ENCODE measurements around the gene MAP2. TPM values are rescaled to one million over a fixed set of nuclear protein-coding genes. Genes with fewer than 3 reads are reported as not detected.

MAP2 gene
- total RNA-seq, 1 donor from 2014 or later: 119 TPM

DNA sequence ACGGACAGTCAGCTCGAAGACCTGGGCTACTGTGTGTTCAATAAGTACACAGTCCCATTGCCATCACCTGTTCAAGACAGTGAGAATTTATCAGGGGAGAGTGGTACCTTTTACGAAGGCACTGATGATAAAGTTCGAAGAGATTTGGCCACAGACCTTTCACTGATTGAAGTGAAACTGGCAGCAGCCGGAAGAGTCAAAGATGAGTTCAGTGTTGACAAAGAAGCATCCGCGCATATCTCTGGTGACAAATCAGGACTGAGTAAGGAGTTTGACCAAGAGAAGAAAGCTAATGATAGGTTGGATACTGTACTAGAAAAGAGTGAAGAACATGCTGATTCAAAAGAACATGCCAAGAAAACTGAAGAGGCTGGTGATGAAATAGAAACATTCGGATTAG, 270.9 kb downstream of the MAP2 start:
- Mint-ChIP-seq H3K27ac (ENCODE audit: unreplicated experiment) (no peak overlapping the region), H3K36me3 (ENCODE audit: low read depth) (peaks cover 54% of the 10 kb centered on the region), H3K4me3 (peak overlapping the region; percentile 10), H3K4me1 (peaks cover 27% of the 10 kb centered on the region), H3K27me3 (ENCODE audit: low read depth) (no peaks in the 10 kb centered on the region), H3K9me3 (peaks cover 22% of the 10 kb centered on the region)
- TF ChIP-seq, protein P1, sequence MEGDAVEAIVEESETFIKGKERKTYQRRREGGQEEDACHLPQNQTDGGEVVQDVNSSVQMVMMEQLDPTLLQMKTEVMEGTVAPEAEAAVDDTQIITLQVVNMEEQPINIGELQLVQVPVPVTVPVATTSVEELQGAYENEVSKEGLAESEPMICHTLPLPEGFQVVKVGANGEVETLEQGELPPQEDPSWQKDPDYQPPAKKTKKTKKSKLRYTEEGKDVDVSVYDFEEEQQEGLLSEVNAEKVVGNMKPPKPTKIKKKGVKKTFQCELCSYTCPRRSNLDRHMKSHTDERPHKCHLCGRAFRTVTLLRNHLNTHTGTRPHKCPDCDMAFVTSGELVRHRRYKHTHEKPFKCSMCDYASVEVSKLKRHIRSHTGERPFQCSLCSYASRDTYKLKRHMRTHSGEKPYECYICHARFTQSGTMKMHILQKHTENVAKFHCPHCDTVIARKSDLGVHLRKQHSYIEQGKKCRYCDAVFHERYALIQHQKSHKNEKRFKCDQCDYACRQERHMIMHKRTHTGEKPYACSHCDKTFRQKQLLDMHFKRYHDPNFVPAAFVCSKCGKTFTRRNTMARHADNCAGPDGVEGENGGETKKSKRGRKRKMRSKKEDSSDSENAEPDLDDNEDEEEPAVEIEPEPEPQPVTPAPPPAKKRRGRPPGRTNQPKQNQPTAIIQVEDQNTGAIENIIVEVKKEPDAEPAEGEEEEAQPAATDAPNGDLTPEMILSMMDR (conservative IDR thresholded peaks at IDR 0.05): no peak
- no peak for DNase-seq (ENCODE audit: low read depth, low spot score)

DNA sequence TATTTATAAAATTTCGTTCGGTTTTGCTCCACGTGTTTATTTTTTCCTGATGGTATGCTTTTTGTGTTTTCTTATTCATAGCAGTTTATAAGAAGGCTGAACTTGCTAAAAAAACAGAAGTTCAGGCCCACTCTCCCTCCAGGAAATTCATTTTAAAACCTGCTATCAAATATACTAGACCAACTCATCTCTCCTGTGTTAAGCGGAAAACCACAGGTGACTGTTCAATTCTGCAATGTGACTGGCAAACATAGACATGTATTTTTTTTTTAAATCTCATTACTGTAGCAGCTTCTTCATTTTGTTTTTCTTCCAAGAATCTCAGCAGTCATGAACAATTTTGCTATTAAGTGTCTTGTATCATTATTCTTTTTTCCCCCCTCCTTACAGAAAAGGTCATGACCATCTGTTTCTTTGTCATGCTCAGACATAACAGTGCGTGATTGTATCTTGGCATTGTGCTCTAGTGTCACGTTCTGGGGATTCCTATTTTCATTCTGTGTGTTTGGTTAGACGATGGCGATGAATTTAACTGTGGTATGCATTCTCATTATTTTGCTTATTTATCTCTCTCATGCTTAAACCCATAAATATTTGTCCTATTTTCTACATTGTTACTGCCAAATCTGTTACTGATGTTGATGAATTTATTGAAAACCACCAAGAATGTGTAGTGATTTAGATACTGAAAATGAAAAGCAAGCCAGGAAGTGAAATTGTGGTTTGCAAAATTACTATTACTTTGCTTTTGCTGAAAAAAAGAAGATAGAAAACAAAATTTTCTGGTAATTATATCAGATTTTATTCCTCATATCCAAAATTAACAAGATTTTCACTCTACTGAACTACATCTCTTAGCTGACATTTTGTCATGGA, 273.2 kb downstream of the MAP2 start:
- Mint-ChIP-seq H3K36me3 (ENCODE audit: low read depth) (peaks cover 44% of the 10 kb centered on the region), H3K9me3 (peaks cover 20% of the 10 kb centered on the region), H3K4me1 (peaks cover 22% of the 10 kb centered on the region), H3K27me3 (ENCODE audit: low read depth) (no peaks in the 10 kb centered on the region), H3K4me3 (peak overlapping the region; percentile 0), H3K27ac (ENCODE audit: unreplicated experiment) (no peak overlapping the region)
- TF ChIP-seq, protein P1 (conservative IDR thresholded peaks at IDR 0.05): no peak
- DNase-seq (ENCODE audit: low read depth, low spot score): no peak

DNA sequence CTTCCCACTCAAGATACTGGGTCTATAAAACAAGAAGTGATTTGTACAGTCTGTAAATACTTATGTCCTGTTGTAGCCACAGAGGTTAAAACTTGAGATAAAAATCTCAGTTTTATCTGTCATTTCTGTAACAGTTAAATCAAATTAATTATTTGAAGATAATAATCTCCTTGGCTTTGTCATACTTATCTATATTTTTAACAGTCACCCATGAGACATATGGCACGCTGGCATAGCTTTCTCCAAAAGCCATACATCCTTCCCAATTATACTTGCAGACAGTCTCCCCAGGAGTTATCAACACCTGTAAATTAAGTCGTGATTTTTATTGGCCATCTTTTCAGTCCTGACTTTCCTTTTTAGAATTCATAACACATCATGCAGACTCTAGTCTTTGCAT, 278.9 kb downstream of the MAP2 start:
- DNase-seq (ENCODE audit: low read depth, low spot score): no peak
- Mint-ChIP-seq H3K9me3 (no peaks in the 10 kb centered on the region), H3K27ac (ENCODE audit: unreplicated experiment) (no peak overlapping the region), H3K4me1 (peaks cover 3% of the 10 kb centered on the region), H3K36me3 (ENCODE audit: low read depth) (peaks cover 13% of the 10 kb centered on the region), H3K4me3 (no peak overlapping the region), H3K27me3 (ENCODE audit: low read depth) (no peaks in the 10 kb centered on the region)
- TF ChIP-seq, protein P1 (conservative IDR thresholded peaks at IDR 0.05): no peak

DNA sequence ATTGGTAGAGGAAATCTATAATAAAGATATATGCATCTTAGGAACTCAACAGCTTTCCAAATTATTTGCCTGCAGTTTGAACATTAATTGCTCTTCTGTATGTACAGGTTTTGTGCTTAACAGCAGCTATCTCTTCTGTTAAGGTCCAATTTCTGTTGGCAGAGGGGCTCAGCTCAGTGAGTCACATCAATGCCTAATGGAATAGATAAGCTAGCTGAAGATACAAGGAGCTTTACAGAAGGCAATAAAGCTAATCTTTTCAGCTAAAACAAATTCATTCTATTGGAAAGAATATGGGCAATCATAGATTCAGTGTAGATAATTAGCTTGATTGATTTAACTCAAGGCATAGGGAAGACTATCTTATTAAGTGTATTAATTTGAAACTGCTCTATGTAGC, 289.4 kb downstream of the MAP2 start:
- no peaks in the 10 kb centered on the region for H3K9me3 Mint-ChIP-seq
- H3K36me3 Mint-ChIP-seq (ENCODE audit: low read depth): peaks cover 46% of the 10 kb centered on the region
- H3K4me1 Mint-ChIP-seq: peaks cover 5% of the 10 kb centered on the region
- DNase-seq (ENCODE audit: low read depth, low spot score): no peak
- H3K27me3 Mint-ChIP-seq (ENCODE audit: low read depth): no peaks in the 10 kb centered on the region
- no peak overlapping the region for H3K4me3 Mint-ChIP-seq
- TF ChIP-seq, protein P1 (conservative IDR thresholded peaks at IDR 0.05): no peak
- H3K27ac Mint-ChIP-seq (ENCODE audit: unreplicated experiment): no peak overlapping the region

DNA sequence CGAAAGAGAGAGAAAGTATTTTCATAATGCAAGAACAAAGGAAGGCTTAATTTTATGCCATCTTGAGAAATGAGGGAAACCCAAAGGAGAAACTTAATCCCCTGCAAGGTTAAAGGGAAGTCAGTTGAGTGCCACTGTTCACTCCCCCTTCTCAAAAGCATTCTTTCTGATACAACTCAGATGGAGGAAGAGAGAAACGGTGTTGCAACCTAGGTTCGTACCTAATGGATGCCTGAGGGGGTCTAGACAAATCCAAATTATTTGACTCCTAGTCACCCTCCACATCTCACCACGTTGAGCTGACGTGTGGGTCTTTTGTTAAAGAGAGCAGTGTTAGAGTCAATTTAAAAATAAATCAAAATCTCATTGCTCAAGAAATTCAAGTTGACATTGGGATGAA, 295.2 kb downstream of the MAP2 start:
- H3K36me3 Mint-ChIP-seq (ENCODE audit: low read depth): peaks cover 39% of the 10 kb centered on the region
- no peak overlapping the region for H3K27ac Mint-ChIP-seq (ENCODE audit: unreplicated experiment)
- TF ChIP-seq, protein P1 (conservative IDR thresholded peaks at IDR 0.05): no peak
- H3K4me1 Mint-ChIP-seq: peaks cover 3% of the 10 kb centered on the region
- no peak overlapping the region for H3K4me3 Mint-ChIP-seq
- no peaks in the 10 kb centered on the region for H3K27me3 Mint-ChIP-seq (ENCODE audit: low read depth)
- peaks cover 2% of the 10 kb centered on the region for H3K9me3 Mint-ChIP-seq
- no peak for DNase-seq (ENCODE audit: low read depth, low spot score)

Data from neural crest cell (in vitro differentiated cells).